Measurements from ENCODE around the gene BMP2.

Gene BMP2

GRCh38 chr20:6766433-6766832 is 1.1 kb upstream of the BMP2 start:
- no peak for DNase-seq (ENCODE audit: extremely low spot score, insufficient read length, low read depth)
- FAIRE-seq = no peak

- FAIRE-seq (no peak), DNase-seq (ENCODE audit: extremely low spot score, insufficient read length, low read depth) (no peak)
These were observed 355 bp upstream of the BMP2 start for GRCh38 chr20:6767126-6767535.

- FAIRE-seq (no peak), DNase-seq (ENCODE audit: extremely low spot score, insufficient read length, low read depth) (no peak)
These were observed 998 bp downstream of the BMP2 start for GRCh38 chr20:6768228-6769140.

- FAIRE-seq = no peak
- DNase-seq (ENCODE audit: extremely low spot score, insufficient read length, low read depth) = no peak
These were observed 2.7 kb downstream of the BMP2 start for GRCh38 chr20:6769903-6770785.

- DNase-seq (ENCODE audit: extremely low spot score, insufficient read length, low read depth) (no peak), FAIRE-seq (no peak)
These were observed 3.3 kb downstream of the BMP2 start for GRCh38 chr20:6770786-6771100.

- FAIRE-seq = no peak
These were observed 13.1 kb downstream of the BMP2 start for GRCh38 chr20:6780433-6781190.

GRCh38 chr20:6783752-6784151 is 16.3 kb downstream of the BMP2 start:
- FAIRE-seq = no peak
- no peak for DNase-seq (ENCODE audit: extremely low spot score, insufficient read length, low read depth)

More at GRCh38 chr20:6780433-6781190, 13.1 kb downstream of the BMP2 start:
- no peak for DNase-seq (ENCODE audit: extremely low spot score, insufficient read length, low read depth)

GRCh38 chr20:6784210-6784631 is 16.7 kb downstream of the BMP2 start:
- DNase-seq (ENCODE audit: extremely low spot score, insufficient read length, low read depth) = no peak
- no peak for FAIRE-seq

GRCh38 chr20:6784767-6785166 is 17.3 kb downstream of the BMP2 start:
- FAIRE-seq (no peak), DNase-seq (ENCODE audit: extremely low spot score, insufficient read length, low read depth) (no peak)

- DNase-seq (ENCODE audit: extremely low spot score, insufficient read length, low read depth) (no peak), FAIRE-seq (no peak)
These were observed 19.1 kb downstream of the BMP2 start for GRCh38 chr20:6786548-6786947.

- DNase-seq (ENCODE audit: extremely low spot score, insufficient read length, low read depth) (no peak), FAIRE-seq (no peak)
These were observed 25.3 kb downstream of the BMP2 start for GRCh38 chr20:6792789-6793188.

GRCh38 chr20:6802227-6802626 is 34.7 kb downstream of the BMP2 start:
- DNase-seq (ENCODE audit: extremely low spot score, insufficient read length, low read depth) = no peak
- FAIRE-seq = no peak

GRCh38 chr20:6806275-6806674 is 38.8 kb downstream of the BMP2 start:
- DNase-seq (ENCODE audit: extremely low spot score, insufficient read length, low read depth) (no peak), FAIRE-seq (no peak)

- DNase-seq (ENCODE audit: extremely low spot score, insufficient read length, low read depth) = no peak
These were observed 44.0 kb downstream of the BMP2 start for GRCh38 chr20:6811262-6812035.

GRCh38 chr20:6812530-6812929 is 45.0 kb downstream of the BMP2 start:
- FAIRE-seq (no peak), DNase-seq (ENCODE audit: extremely low spot score, insufficient read length, low read depth) (no peak)

More at GRCh38 chr20:6811262-6812035, 44.0 kb downstream of the BMP2 start:
- FAIRE-seq = no peak

- DNase-seq (ENCODE audit: extremely low spot score, insufficient read length, low read depth) = no peak
- FAIRE-seq = no peak
These were observed 47.5 kb downstream of the BMP2 start for GRCh38 chr20:6814945-6815344.

GRCh38 chr20:6818033-6818808 is 50.7 kb downstream of the BMP2 start:
- DNase-seq (ENCODE audit: extremely low spot score, insufficient read length, low read depth) = no peak
- no peak for FAIRE-seq

- no peak for DNase-seq (ENCODE audit: extremely low spot score, insufficient read length, low read depth)
- FAIRE-seq = no peak
These were observed 52.1 kb downstream of the BMP2 start for GRCh38 chr20:6819599-6819998.

- no peak for FAIRE-seq
- DNase-seq (ENCODE audit: extremely low spot score, insufficient read length, low read depth) = no peak
These were observed 56.9 kb downstream of the BMP2 start for GRCh38 chr20:6824401-6824800.
